Uterus (tissue), 2 donors: Measurements from ENCODE around the gene NTF3.

Source experiments
- CTCF ChIP-seq, 4 experiments: fragments of 200-600 bp in 2 of 4; fragments of 450-650 bp in 2 of 4; sonication (generic) in 2 of 4; IDR thresholded peaks; one replicate each; pipeline ENCODE4 v1.5.1; 2016 to 2019; ENCODE audit warnings: antibody characterized with exemption in 4 of 4, mild to moderate bottlenecking in 2 of 4, moderate library complexity in 1 of 4
- POLR2A ChIP-seq, 2 donors: fragments of 450-650 bp; IDR thresholded peaks; one replicate each; pipeline ENCODE4 v1.6.1; 2016; ENCODE audit warnings: antibody characterized with exemption in 2 of 2, mild to moderate bottlenecking in 1 of 2, moderate library complexity in 1 of 2

- TF ChIP-seq CTCF (IDR thresholded peaks at IDR 0.05) = no peak
- no peak for TF ChIP-seq POLR2A (IDR thresholded peaks at IDR 0.05)
Measured at GRCh38 chr12:5458229-5459050, 26.5 kb downstream of the NTF3 start.
